Measurements from ENCODE around the gene RGS6.

Gene RGS6

DNA sequence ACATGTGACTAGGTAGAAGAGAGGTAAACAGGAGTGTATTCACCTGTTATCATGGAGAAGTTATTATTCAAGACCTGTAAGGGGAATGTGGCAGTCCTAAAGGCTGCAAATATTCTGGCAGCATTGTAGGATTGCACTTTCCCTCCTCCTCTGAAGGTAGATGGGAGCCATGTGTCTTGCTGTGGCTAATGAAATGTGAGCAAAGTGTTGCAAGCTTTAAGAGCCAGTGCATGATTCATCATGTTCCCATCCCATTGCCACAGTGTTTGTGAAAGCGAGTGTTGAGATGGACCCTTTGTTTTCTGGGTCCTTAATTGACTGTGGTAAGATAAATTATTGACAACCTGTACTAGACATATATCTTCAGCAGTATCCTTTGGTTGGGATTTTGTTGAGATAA is 128.7 kb downstream of the RGS6 start:
- Histone ChIP-seq H3K4me3 (no peak overlapping the region), H3K27ac (no peak overlapping the region)

DNA sequence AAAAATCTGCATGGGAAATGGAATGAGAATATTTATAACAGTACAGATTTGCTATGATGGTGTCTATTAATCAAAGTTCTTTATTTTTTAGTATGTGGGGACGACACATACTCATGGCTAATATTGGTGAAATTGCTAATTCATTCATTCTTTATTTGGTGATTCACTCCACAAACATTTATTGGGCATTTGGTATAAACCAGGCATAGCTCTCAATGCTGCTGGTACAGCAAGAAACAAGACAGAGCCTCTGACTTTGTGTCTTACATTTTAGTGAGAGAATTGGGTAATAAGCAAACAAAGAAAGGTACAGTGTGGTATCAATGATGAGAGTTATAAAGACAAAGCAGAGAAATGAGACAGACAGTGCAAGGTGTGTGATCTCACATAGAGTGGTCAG is 129.5 kb downstream of the RGS6 start:
- no peak overlapping the region for H3K27ac ChIP-seq

DNA sequence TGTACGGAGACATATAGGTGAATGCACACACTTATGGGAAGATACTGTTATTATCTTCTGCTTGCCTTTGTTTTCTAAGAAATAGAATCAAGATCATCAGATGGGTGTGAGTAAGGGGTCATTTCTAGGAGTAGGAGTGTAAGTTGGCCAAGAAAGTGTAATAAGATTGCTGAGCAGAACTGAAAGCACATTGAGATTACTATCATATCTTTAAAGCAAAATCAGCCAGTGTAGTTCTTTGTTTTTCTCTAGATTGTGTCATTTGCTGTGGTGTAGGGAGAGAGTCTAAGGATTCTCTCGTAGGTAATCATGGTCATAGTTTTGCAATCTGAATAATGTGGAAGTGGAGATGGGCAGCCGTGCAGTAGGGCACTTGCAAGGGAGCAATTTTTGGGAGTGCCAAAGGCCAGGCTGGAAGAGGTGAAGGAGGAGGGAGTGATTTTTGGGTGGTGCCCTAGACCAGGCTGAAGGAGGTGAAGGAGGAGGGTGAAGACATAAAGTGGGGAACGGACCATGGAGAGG is 131.6 kb downstream of the RGS6 start:
- H3K27ac ChIP-seq = no peak overlapping the region
- no peak overlapping the region for H3K4me3 ChIP-seq

More for the DNA sequence above, 129.5 kb downstream of the RGS6 start:
- no peak overlapping the region for H3K4me3 ChIP-seq

DNA sequence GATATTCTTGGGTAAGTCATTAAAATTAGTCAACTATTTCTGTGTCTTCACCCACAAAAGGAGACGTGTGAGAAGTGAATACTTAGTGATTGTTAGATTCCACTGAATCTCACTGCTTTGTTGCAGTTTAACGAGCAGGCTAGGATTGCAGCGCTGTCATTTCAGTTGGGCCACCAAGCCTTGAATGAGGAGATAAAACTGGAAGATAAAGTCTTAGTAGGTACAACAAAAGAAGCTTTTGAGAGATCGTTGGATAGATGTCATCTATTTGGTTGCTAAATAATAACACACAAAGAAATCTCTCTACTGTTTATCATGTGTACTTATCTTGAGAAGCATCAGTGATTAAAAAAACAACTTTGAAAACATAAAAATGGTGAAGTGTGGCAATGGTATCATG is 132.3 kb downstream of the RGS6 start:
- H3K4me3 ChIP-seq = no peak overlapping the region
- H3K27ac ChIP-seq = no peak overlapping the region

DNA sequence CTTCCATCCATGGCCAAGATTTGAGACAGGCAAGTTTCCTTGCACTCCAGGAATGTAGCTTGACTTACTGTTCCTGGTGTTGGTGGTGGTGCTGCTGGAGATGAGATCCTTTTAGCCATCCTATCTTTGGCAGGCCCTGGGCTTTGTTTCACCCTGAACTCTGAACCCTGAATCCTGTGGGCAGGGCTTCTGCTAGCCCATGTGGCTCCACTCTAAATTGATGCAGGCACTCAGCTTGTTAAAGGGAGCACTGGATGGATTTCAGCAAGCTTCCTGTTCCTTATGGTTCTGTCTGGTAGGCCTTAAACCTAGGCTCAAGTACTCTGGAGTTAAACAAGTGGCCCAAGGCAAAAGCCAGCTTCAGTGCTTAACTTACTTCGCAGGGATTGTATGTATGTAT is 138.2 kb downstream of the RGS6 start:
- Histone ChIP-seq H3K27ac (no peak overlapping the region), H3K4me3 (no peak overlapping the region)

DNA sequence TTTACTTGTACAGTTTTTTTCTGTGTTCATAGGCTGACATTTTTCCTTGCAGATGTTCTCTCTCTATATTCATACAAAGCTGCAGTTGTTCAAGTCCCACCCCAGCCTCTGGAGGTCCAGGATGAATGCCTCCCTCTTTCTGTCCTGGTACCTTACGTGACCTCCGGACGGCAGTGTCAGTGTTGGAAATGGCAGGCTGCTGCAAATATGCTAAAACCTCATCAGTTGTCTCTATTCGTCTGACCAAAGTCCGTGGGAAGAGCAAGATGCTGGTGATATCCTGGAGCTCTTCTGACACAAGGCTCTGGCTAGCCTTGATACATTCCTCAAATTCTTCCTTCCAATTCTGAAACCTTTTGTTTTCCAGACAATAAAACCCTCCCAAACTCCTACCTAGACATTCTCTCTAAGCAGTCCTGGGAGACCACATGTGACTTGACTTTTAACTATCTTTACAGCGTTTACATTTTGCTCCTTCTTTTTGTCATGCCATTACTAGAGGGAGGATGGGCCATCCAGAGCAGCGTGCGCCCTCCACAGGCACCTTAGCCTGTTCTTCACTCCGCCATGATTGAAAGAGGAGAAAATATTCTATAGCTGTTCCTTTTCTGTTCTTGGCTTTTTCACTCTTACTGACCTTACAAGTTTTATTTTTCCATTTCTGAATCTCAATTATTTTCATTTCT is 143.6 kb downstream of the RGS6 start:
- Histone ChIP-seq H3K4me3 (no peak overlapping the region), H3K27ac (no peak overlapping the region)

- Histone ChIP-seq H3K27ac (no peak overlapping the region), H3K4me3 (no peak overlapping the region)
These were observed 148.9 kb downstream of the RGS6 start for GRCh38 chr14:72081137-72081536.

GRCh38 chr14:72084935-72085334 is 152.7 kb downstream of the RGS6 start:
- H3K27ac ChIP-seq = no peak overlapping the region
- no peak overlapping the region for H3K4me3 ChIP-seq

DNA sequence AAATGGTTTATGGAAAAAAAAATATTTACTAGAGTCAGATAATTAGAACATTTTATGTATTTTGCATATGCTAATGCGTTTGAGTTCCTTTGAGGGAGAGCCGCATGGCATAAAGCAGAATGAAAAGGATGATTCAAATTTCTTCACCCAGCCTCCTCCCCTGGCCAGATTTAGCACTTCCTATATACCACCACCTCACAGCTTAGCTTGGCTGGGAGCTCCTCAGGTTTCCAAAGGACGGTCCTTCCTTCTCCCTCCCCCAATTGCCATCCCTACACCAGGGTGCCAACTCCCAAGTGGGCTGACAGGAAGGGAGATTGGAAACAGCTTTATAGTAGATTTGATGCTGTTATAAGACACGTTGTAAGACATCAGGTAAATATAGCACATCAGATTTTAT is 157.4 kb downstream of the RGS6 start:
- Histone ChIP-seq H3K4me3 (no peak overlapping the region), H3K27ac (no peak overlapping the region)

- H3K27ac ChIP-seq = no peak overlapping the region
These were observed 162.8 kb downstream of the RGS6 start for GRCh38 chr14:72094844-72095582.

GRCh38 chr14:72097173-72097783 is 165.0 kb downstream of the RGS6 start:
- Histone ChIP-seq H3K27ac (peak overlapping the region in 1 of 21 experiments; percentile 19), H3K4me3 (no peak overlapping the region)

More at GRCh38 chr14:72094844-72095582, 162.8 kb downstream of the RGS6 start:
- H3K4me3 ChIP-seq = no peak overlapping the region

- Histone ChIP-seq H3K4me3 (no peak overlapping the region), H3K27ac (peak overlapping the region in 1 of 21 experiments; percentile 19)
These were observed 166.0 kb downstream of the RGS6 start for GRCh38 chr14:72098210-72098609.

GRCh38 chr14:72099566-72099965 is 167.3 kb downstream of the RGS6 start:
- H3K4me3 ChIP-seq = no peak overlapping the region
- H3K27ac ChIP-seq = no peak overlapping the region

- no peak overlapping the region for H3K4me3 ChIP-seq
- no peak overlapping the region for H3K27ac ChIP-seq
These were observed 171.9 kb downstream of the RGS6 start for GRCh38 chr14:72104011-72104613.

- Histone ChIP-seq H3K4me3 (no peak overlapping the region), H3K27ac (no peak overlapping the region)
These were observed 179.7 kb downstream of the RGS6 start for GRCh38 chr14:72111911-72112310.

GRCh38 chr14:72118841-72119240 is 186.6 kb downstream of the RGS6 start:
- H3K4me3 ChIP-seq = no peak overlapping the region
- no peak overlapping the region for H3K27ac ChIP-seq

GRCh38 chr14:72120315-72120714 is 188.1 kb downstream of the RGS6 start:
- H3K27ac ChIP-seq = no peak overlapping the region
- no peak overlapping the region for H3K4me3 ChIP-seq

DNA sequence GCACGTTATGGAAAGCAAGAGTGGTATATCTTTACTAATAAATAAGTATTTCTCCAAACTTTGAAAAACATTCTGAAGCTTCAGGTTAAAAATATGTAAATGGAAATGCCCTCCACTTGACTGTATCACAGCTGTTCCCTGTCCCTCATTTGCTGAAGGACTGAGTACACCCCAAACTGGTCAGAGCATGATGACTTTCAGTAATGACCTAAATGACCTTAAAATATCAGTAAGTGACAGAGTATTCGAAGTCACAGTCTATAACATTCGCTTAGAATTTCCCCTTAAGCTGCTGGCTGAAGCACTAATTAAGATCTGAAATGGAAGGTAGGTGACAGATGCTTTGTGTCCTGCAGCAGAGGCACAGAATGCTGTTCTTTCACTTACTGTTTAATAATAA is 191.5 kb downstream of the RGS6 start:
- Histone ChIP-seq H3K4me3 (no peak overlapping the region), H3K27ac (no peak overlapping the region)

DNA sequence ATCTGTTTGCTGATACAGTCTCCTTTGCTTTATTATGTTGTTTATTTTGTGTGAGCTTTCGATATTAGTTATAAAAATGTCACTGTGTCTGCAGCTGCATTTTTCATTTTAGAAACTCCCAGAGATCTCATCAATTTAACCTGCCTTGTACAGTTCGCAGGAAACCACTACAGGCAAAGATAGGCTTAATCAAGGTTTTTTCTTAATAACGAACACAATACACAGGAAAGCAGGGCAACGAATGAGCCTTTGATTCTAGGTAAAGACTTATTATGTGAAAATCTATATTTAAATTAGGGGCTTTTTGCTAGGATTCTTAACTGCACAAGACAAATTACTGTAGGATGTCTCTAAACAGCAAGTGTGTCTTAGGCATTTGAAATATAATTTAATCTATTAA is 191.9 kb downstream of the RGS6 start:
- Histone ChIP-seq H3K4me3 (no peak overlapping the region), H3K27ac (no peak overlapping the region)

DNA sequence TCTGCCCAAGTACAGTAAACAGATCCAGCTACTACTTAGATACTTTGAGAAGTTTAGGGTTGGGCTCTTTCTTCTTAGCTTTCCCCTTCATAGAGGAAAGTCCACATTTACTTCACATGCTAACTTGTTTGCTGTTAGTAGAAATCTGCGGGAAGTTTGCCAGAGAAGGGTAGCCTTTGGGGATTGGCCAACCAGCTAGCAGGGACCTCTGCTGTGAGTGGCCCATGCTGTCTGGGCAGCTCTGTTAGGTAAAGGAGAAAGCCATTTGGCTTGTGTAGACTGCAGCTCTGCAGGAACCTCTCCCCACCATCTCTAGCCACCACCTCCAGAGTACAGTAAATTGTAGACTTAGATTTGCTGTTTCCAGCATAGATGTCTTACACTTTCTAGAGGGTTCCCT is 193.9 kb downstream of the RGS6 start:
- Histone ChIP-seq H3K4me3 (no peak overlapping the region), H3K27ac (no peak overlapping the region)
